SJCRH30 (cell line): ENCODE data around the gene PRELID3B. TPM values are rescaled to one million over a fixed set of nuclear protein-coding genes. Genes with fewer than 3 reads are reported as not detected.
"Not testable (repeated sequence)": the region's sequence is repeated elsewhere in the genome, so short reads cannot be mapped to it uniquely, and the experiment has no call there.

ENCODE experiments used
- DNase-seq, 2 experiments: peaks; one replicate each; pipeline ENCODE4 v3.0.0-alpha.2; 2015 to 2020
- H3K27ac ChIP-seq: fragments of 250-450 bp; sonication (Bioruptor Pico); 2 replicates; pipeline ENCODE4 v1.5.1; 2020; ENCODE audit warnings: mild to moderate bottlenecking, moderate library complexity
- H3K27me3 ChIP-seq: fragments of 250-450 bp; sonication (Bioruptor Pico); 2 replicates; pipeline ENCODE4 v1.5.1; 2020; ENCODE audit warnings: mild to moderate bottlenecking, moderate library complexity
- H3K36me3 ChIP-seq: fragments of 250-450 bp; sonication (Bioruptor Pico); 2 replicates; pipeline ENCODE4 v1.5.1; 2020; ENCODE audit warnings: mild to moderate bottlenecking, moderate library complexity
- H3K4me1 ChIP-seq: fragments of 250-450 bp; sonication (Bioruptor Pico); 2 replicates; pipeline ENCODE4 v1.5.1; 2020; ENCODE audit warnings: mild to moderate bottlenecking, moderate library complexity
- H3K4me3 ChIP-seq: fragments of 250-450 bp; sonication (Bioruptor Pico); 2 replicates; pipeline ENCODE4 v1.5.1; 2020; ENCODE audit warnings: mild to moderate bottlenecking, moderate library complexity
- H3K9me3 ChIP-seq: fragments of 250-450 bp; sonication (Bioruptor Pico); replicated peaks from 2 replicates; pipeline ENCODE4 v1.5.1; 2020; ENCODE audit warnings: mild to moderate bottlenecking, moderate library complexity
- total RNA-seq: library from RNA; depleted of rRNA; stranded (reverse); fragments of >200 nt; shearing (Covaris generic); gene quantifications from 2 replicates; pipeline ENCODE4 v1.2.3, GENCODE V29; 2014

PRELID3B gene
- total RNA-seq, 1 experiment from 2014 or later, result 331 TPM

DNA sequence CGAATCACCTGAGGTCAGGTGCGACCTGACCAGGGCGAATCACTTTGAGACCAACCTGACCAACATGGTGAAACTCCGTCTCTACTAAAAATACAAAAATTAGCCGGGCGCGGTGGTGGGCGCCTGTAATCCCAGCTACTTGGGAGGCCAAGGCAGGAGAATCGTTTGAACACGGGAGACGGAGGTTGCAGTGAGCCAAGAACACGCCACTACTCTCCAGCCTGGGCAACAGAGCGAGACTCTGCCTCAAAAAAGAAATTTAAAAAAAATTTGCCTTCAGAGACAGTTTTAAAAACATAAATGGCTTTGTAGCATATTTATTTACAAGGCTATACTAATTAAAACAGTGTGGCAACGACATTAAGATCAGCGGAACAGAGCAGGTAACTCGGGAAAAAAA lies 1.1 kb downstream of the PRELID3B start:
- not testable (repeated sequence) for DNase-seq, H3K9me3 ChIP-seq, H3K27me3 ChIP-seq
- peaks cover 18% of the 10 kb centered on the region for H3K4me1 ChIP-seq
- H3K36me3 ChIP-seq, result peaks cover 42% of the 10 kb centered on the region
- peak overlapping the region; percentile 87 for H3K4me3 ChIP-seq
- H3K27ac ChIP-seq, result peak overlapping the region; percentile 70; the same call in 1 of the 2 replicates

DNA sequence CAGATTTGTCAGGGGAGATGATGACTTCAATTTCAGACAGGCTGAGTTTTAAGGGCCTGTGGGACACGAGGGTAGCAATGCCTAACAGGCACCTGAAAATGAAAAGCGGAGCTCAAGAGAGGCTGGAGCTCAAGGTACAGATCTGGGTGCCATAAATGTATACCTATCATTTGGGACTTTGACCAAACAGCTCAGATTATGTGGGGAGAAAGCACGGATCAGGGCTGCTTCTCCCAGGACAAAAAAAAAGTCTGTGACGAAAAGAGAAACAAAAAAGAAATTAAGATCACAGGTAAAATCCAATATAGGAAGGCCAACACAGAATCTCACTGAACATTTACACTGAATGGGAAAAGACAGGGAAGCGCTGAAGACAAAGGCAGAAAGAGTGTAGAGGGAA lies 1.9 kb downstream of the PRELID3B start:
- no peak for DNase-seq
- Histone ChIP-seq H3K9me3 (no peaks in the 10 kb centered on the region), H3K27me3 (no peaks in the 10 kb centered on the region), H3K4me1 (peaks cover 18% of the 10 kb centered on the region), H3K27ac (no peak overlapping the region), H3K36me3 (peaks cover 51% of the 10 kb centered on the region), H3K4me3 (no peak overlapping the region)

DNA sequence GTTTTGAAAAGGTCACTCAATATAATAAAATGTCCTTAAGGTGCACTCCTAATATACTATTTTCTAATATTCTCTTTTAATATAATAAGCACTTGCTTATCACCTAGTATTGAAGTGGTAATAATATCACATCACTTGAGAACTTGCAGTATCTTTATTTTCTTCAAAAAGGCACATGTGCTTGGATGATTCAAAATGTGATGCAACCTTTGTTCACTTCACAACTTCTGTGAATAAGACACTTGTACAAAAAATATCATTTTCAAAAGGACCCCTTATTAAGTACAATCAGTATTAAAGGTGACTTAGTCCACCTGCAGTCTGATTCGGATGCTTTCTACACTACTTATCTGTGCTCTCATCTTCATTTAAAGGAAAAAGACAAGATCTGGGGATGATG lies 3.4 kb downstream of the PRELID3B start:
- no peaks in the 10 kb centered on the region for H3K27me3 ChIP-seq
- H3K4me3 ChIP-seq, result no peak overlapping the region
- H3K4me1 ChIP-seq, result peaks cover 18% of the 10 kb centered on the region
- DNase-seq, result no peak
- H3K27ac ChIP-seq, result no peak overlapping the region
- H3K9me3 ChIP-seq, result no peaks in the 10 kb centered on the region
- peaks cover 63% of the 10 kb centered on the region for H3K36me3 ChIP-seq

DNA sequence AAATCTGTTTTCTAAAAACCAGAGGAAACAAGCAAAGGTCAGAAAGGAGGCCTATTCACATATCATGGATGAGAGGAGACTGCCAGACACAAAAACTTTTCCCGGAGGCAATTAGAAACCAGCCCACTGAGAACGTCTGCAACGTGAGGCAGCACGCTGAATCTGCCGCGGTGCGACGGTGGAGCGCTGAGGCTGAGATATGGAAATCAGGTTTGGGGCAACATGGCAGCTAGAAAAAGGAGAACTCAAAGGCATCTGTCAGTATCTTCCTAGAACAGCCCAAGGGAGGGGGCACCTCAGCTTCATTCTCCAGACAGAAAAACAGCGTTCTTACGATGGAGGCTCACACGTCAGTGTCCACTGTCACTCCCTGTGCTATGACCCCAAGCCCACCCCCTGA lies 5.2 kb downstream of the PRELID3B start:
- H3K36me3 ChIP-seq, result peaks cover 71% of the 10 kb centered on the region
- H3K4me3 ChIP-seq, result no peak overlapping the region
- no peaks in the 10 kb centered on the region for H3K27me3 ChIP-seq
- no peak overlapping the region for H3K27ac ChIP-seq
- DNase-seq, result no peak
- peaks cover 26% of the 10 kb centered on the region for H3K4me1 ChIP-seq
- no peaks in the 10 kb centered on the region for H3K9me3 ChIP-seq

DNA sequence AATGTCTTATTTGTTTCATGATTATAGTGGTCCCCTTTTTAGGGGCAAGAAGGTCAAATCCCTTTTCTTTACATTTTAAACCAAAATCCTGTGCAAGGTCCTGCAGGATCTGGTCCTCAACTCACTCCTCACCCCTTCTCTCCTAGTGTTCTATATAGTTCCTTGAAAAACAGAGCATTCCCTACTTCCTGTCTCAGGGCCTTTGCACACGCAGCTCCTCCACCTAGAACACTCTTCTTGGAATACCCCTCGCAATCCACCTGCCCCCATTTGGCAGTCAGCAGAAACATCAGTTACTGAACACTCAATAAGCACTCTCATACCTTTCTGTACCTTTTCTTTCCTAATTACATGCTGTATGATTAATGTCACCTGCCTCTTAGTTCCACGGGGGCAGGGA lies 7.2 kb downstream of the PRELID3B start:
- Histone ChIP-seq H3K27ac (no peak overlapping the region), H3K4me3 (no peak overlapping the region), H3K4me1 (peaks cover 25% of the 10 kb centered on the region), H3K9me3 (no peaks in the 10 kb centered on the region), H3K36me3 (peaks cover 75% of the 10 kb centered on the region), H3K27me3 (no peaks in the 10 kb centered on the region)
- no peak for DNase-seq

DNA sequence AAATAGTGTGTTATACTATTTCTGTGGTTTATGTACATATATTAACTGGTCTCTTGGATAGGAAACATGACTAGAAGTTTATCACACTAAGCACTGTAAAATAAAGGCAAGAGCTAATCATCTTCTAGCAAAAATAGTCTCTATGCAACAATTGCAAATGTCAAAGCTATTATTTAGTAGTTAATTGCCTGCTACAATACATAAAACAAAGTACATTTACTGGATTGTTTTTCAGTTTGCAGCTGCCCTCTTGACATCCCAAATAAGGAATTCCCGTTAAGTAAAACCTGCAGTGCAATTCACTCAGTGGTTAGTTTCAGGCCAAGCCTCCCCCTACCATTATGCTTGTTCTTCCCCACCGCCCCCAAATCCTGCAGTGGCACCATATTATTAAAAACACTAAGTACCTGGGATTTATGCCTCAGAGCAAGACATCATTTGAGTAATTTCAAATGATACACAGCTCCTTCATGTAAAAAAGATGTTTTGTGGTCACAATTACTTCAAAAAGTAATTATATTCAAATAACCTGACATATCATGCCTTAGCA lies 8.9 kb downstream of the PRELID3B start:
- no peaks in the 10 kb centered on the region for H3K27me3 ChIP-seq
- H3K9me3 ChIP-seq, result no peaks in the 10 kb centered on the region
- H3K4me1 ChIP-seq, result peaks cover 28% of the 10 kb centered on the region
- peaks cover 76% of the 10 kb centered on the region for H3K36me3 ChIP-seq
- H3K4me3 ChIP-seq, result no peak overlapping the region
- H3K27ac ChIP-seq, result no peak overlapping the region
- peak in 1 of 2 experiments; percentile 49 for DNase-seq

DNA sequence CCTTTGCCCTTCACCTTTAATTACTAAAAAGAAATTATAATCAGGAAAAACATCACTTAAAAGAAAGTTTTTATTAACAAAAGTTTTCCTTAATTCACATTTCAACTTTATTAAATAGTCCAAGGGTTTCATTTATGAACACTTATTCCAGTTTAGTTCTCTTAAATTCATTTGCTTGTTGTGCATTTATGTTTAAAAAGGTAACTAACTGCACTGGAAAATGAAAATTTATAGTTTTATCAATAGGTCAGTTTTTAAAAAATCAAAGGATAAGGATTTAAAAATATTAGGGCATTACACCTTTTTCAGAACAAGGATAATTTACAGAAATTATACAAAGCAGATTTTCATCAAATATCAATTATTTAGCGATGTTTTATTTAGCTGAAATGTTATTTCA lies 9.5 kb downstream of the PRELID3B start:
- no peaks in the 10 kb centered on the region for H3K27me3 ChIP-seq
- H3K36me3 ChIP-seq, result peaks cover 76% of the 10 kb centered on the region
- DNase-seq, result no peak
- H3K4me3 ChIP-seq, result peak overlapping the region; percentile 93
- H3K27ac ChIP-seq, result peak overlapping the region; percentile 85
- peaks cover 34% of the 10 kb centered on the region for H3K4me1 ChIP-seq
- no peaks in the 10 kb centered on the region for H3K9me3 ChIP-seq

DNA sequence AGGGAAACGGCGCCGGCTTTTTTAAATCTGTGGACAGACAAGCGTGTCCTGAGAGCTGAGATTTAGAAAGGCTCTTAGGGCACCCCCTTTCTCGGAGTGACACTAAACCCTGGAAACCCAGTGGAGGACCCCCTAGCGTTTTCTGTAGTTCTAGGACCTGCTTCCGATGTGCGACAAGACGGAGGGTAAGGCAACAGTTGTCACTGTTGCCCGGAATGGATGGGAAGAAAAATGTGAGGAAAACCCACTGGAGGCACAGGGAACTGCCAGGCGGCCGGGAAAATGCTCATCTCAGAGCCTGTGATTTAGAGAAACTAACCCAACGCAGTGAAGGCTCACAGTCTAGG lies 9.9 kb downstream of the PRELID3B start:
- no peaks in the 10 kb centered on the region for H3K27me3 ChIP-seq
- no peaks in the 10 kb centered on the region for H3K9me3 ChIP-seq
- H3K36me3 ChIP-seq, result peaks cover 76% of the 10 kb centered on the region
- H3K4me3 ChIP-seq, result peak overlapping the region; percentile 93
- peaks cover 38% of the 10 kb centered on the region for H3K4me1 ChIP-seq
- H3K27ac ChIP-seq, result peak overlapping the region; percentile 85
- DNase-seq, result peak in 1 of 2 experiments; percentile 92

DNA sequence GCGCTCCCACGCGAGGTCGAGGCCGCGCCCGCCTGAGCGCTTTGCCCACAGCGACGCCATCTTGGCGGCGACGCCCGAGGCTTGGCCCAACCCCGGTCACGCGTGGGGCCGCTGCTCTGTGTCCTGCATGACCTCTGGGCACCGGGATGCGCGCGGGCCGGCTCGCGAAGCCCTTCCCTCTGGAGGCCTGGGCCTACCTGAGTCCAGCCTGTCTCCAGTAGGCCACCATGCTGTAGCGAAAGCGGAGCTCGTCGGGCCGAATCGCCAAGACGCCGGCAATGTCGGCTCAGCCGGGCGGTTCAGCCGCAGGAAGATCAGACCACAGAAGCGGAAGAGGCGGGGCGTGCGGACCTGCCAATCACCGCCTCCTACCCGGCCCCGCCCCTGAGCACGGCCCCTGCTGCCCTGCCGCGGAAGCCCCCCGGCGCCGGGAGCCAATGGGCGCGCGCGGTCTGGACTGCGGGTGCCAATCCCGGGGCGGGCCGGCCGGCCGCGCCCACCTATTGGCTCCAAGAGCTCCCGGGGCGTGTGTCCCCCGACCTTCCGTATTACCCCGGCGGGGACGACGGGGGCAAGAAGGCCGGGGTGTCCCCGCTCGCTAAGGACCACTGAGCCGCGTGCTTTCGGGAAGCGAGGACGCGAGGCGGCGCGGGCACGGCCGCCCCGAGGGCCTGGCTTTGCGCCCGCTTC lies 10.4 kb downstream of the PRELID3B start, which contains the start of gene ATP5F1E:
Gene ATP5F1E, minus strand, starts transcription at position 313 of the 690 bp plus-strand sequence. Its CDS starts 84 bp downstream, at position 229.
- Histone ChIP-seq H3K27me3 (no peaks in the 10 kb centered on the region), H3K9me3 (no peaks in the 10 kb centered on the region), H3K4me1 (peaks cover 43% of the 10 kb centered on the region), H3K27ac (peak within 1 kb of the TSS; percentile 85), H3K4me3 (peak within 1 kb of the TSS; percentile 93), H3K36me3 (peaks cover 76% of the 10 kb centered on the region)
- peak; percentile 99 to 100 for DNase-seq

DNA sequence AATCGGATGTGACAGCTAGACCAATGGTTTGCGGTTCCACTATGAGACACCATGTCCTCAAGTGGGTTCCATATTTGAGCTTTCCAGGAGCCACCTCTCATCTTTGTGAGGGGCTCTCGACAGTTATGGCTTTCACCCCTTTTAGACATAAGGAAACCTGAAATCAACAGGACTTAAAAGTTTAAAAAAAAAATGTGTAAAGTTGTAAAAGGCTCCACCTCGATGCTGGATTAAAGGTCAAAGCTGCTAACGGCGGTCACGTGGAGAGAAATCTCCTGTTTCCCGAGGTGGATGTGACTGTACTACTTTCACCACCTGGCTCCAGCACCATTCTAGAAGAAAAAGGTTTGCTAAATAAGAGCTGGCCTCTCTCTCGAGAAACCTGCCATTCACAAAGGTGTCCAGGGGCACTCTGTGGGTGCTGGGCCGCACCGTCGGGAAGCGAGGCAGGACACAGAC lies 11.0 kb downstream of the PRELID3B start:
- no peaks in the 10 kb centered on the region for H3K27me3 ChIP-seq
- H3K4me1 ChIP-seq, result peaks cover 43% of the 10 kb centered on the region
- peak overlapping the region; percentile 93 for H3K4me3 ChIP-seq
- no peaks in the 10 kb centered on the region for H3K9me3 ChIP-seq
- peaks cover 76% of the 10 kb centered on the region for H3K36me3 ChIP-seq
- DNase-seq, result peak in 1 of 2 experiments; percentile 38
- peak overlapping the region; percentile 85 for H3K27ac ChIP-seq

DNA sequence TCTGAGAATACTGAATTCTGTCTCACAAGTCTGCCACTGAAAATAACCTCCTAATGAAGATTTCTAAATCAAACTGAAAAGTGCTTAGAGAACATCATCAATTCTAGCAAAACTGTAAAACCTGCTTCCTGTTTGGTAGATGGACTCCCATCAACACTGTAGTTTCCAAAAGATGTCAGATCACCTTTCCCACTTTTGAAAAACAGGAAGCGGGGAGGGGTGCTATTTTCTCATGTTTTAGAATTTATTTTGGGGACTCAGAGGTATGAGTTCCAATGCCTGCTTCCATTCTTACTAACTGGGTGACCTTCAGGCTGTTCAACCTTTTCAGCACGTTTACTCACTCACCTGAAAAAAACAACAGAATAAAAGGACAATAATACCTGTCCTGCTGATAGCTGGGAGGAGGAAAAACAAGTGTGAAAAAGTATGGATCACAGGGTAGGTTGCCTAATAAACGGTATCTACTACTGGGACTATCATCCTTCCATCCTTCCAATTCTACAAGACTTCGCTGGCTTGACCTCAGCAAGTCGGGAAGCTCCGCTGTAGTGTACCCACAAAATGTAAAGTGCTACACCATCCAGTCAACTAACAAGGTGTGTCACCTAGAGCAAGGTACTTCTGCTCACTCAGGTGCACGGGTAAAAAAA lies 11.5 kb downstream of the PRELID3B start:
- Histone ChIP-seq H3K27ac (no peak overlapping the region; the same call in 1 of the 2 replicates), H3K27me3 (no peaks in the 10 kb centered on the region), H3K4me3 (peak overlapping the region; percentile 93), H3K36me3 (peaks cover 76% of the 10 kb centered on the region), H3K9me3 (no peaks in the 10 kb centered on the region), H3K4me1 (peaks cover 43% of the 10 kb centered on the region)
- DNase-seq, result no peak

DNA sequence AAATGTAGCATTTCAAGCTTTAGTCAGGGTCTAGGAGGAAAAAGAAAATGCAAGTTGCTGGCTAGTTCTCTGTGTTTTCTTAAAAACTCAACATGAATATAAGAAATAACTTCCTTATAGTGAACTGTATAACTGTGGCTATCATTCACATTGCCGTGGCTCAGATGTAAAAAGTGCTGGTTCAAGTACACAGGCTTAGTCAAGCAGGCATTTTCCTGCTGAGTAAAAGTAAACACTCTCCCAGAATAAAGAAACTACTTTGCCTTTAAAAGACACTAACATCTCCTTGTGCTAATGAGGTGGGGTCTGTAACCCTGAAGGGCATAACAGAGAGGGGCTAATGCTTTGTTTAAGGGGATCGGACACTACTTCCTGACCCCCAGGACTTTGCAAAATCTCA lies 13.8 kb downstream of the PRELID3B start:
- Histone ChIP-seq H3K4me3 (no peak overlapping the region), H3K27ac (no peak overlapping the region), H3K36me3 (peaks cover 77% of the 10 kb centered on the region), H3K4me1 (peaks cover 46% of the 10 kb centered on the region), H3K27me3 (no peaks in the 10 kb centered on the region), H3K9me3 (no peaks in the 10 kb centered on the region)
- no peak for DNase-seq

DNA sequence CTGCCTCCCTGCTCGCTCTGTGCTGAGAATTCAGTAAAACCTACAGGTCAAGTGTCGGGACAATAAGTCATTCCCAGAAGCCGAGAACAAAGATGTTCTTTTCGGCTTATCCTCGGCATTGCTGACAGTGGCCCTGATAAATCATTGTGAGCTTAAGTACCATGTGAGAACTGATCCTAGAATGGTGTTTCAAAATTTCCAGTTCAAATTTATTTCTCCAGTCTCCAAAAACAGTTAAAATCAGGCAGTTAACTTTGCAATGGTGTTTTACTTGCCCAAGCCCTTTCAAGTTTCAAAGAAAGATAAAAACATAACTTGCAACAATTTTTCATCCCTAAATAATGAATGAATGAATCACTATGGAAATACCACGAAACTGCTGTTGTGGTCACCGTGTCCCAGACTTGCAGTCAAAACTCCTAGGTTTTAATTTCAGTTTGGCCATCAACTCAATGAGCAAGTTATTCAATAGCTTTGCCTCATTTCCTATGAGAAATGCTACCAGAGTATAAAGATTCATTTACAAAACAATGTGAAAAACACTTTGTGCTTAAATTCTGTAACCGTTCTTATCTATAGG lies 14.8 kb downstream of the PRELID3B start:
- no peak overlapping the region for H3K27ac ChIP-seq
- H3K4me3 ChIP-seq, result no peak overlapping the region
- DNase-seq, result peak in 1 of 2 experiments; percentile 40

DNA sequence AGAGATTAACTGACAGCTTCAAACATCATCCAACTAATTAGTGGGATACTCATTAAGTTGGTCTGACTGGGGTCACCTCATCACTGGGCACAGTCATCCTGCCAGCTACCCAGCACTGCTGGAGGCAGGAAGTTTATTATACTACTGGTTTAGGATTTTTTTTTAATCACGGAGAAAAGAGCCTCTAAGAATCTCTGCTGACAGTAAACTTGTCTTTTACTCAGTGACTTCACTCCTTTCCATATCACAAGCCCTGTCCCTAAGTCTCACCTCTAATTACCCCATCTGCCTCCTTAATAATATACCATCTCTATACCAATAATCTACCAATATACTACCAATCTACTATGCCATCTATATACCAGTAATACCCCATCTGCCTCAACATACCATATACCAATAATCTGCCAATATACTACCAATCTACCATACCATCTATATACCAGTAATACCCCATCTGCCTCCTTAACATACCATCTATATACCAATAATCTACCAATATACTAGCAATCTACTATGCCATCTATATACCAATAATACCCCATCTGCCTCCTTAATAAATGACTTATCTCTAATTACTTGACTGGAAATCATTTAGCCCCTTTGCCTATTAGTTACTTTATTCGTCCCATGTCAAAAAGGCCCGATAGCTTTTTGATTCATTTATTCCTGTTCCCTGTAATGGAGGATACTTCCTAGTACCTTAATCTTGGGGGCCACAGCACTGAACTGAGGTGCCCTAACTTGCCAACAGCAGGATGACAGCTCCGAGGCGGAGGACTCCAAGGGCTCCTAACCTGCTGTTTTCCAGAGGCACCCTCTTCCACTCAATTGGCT lies 15.5 kb downstream of the PRELID3B start:
- Histone ChIP-seq H3K27ac (no peak overlapping the region), H3K9me3 (no peaks in the 10 kb centered on the region), H3K36me3 (peaks cover 89% of the 10 kb centered on the region), H3K27me3 (no peaks in the 10 kb centered on the region), H3K4me1 (peaks cover 38% of the 10 kb centered on the region), H3K4me3 (no peak overlapping the region)
- no peak for DNase-seq

More for the DNA sequence above, 14.8 kb downstream of the PRELID3B start:
- Histone ChIP-seq H3K27me3 (no peaks in the 10 kb centered on the region), H3K36me3 (peaks cover 84% of the 10 kb centered on the region), H3K9me3 (no peaks in the 10 kb centered on the region), H3K4me1 (peaks cover 38% of the 10 kb centered on the region)
